Stimulated activated CD8-positive, alpha-beta memory T cell treated with anti-CD3 and anti-CD28 coated beads, Interleukin-2, amount 100 ng/mL, for 1 hour (primary cell): Measurements from ENCODE around the gene EDAR.

Source experiments
- DNase-seq, 2 donors: peaks; one replicate each; pipeline ENCODE4 v3.0.0-alpha.2; 2020; ENCODE audit warnings: low read depth in 2 of 2

The EDAR gene

DNA sequence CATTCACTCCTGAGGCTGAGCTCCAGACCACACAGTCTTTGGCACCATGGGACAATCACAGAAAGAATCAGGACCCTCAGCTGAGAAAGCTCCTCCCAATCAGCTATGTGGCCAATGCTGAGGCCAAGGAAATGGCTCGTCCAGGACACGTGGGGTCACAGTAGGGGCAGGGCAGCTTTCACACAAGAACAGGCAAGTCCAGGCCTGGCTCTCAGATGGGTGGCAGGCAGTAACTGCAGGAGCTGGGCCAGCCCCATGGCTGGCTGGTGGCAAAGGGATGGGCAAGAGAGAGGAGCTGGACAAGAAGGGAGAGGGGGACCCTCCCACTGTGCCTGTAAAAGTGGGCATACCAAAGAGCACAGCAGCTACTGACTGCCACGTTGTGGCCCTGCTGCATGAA lies 12.2 kb upstream of the EDAR start:
- no peak for DNase-seq

DNA sequence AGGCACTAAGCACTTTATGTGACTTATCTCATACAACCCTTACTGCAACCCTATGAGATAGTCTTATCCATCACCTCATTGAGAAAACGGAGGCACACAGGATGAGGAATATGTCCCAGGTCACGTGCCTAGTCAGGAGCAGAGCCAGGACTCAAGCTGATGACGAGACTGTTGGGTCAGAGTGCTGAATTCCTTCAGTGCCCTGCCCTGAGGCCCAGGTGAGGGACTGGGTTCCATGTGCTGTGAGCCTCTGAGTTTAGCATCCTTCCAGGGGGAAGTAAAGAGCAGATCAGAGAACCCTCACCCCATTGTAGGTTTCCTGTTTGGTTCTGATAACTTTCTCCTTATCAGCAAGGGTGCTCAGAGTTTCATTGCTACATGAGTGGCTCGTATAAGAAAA lies 11.7 kb upstream of the EDAR start:
- no peak for DNase-seq

DNA sequence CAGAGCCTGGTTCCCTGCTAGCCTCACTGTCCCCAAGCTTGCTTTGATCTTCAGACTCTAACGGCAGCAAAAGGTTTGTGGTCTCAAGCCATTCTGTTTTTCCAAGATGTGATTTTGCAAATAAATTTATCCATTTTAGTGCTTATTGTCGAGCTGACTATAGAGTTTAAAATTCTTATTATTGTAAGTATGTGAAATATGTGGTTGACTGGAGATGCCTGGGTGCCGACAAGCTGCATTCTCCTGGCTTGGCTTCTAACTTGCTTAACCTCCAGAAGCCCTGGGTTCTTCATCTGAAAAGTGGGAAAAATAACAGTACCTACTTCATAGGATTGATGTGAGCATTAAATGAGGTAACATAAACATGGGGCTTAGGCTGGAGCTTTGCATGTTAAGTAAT lies 9.9 kb upstream of the EDAR start:
- no peak for DNase-seq

DNA sequence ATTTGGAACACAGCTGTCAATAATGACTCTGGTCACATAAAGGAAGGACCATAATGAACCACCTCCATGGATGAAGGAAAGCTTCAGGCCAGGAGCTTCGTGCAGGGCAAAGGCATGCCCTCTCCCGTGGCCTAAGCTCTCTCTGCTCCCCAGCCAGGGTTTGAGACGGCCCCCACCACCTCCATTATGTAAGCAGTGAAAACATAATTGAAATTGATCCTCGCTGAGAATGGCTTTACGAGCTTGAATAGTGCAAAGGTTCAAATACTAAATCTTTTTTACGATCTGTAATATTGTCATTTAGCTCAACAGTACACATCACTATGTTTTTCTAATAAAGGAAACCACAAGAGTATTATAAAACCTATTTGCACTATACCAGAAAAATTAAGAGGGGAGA lies 5.2 kb upstream of the EDAR start:
- DNase-seq = no peak

DNA sequence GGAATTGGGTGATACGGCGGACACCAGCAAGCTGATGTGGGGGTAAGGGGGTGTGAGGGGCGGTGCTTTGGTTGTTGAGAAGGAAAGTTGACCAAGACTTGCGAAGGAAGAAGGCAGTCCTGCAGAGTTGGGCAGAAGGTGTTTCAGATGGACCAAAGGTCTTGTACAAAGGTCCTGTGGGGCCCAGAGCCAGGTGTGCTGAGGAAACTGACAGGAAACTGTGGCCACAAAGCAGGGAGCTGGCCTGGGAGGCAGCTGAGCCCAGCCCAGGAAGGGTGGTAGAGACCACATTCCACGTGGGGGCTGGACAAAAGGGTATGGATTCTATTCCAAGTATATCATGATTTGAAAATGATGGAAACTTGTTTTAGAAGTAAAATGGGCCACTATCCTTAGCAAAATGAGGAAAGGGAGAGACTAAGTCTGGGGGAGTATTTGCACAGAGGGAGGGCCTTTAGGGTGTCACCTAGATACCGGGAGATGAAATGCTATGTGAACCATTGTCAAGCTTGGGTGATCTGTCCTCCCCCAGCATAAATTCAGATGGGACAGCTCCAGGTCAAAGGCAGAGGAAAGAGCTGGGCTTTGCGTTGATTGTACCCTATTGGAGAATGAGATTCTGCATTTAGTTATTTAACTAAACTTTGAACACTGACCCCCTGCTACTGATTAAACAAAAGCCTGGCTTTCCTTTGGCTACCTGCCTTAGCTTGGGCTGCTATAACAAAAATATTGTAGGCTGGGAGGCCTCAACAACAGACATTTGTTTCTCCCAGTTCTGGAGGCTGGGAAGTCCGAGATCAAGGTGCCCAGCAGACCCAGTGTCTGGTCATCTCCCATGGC lies 4.3 kb upstream of the EDAR start:
- no peak for DNase-seq

DNA sequence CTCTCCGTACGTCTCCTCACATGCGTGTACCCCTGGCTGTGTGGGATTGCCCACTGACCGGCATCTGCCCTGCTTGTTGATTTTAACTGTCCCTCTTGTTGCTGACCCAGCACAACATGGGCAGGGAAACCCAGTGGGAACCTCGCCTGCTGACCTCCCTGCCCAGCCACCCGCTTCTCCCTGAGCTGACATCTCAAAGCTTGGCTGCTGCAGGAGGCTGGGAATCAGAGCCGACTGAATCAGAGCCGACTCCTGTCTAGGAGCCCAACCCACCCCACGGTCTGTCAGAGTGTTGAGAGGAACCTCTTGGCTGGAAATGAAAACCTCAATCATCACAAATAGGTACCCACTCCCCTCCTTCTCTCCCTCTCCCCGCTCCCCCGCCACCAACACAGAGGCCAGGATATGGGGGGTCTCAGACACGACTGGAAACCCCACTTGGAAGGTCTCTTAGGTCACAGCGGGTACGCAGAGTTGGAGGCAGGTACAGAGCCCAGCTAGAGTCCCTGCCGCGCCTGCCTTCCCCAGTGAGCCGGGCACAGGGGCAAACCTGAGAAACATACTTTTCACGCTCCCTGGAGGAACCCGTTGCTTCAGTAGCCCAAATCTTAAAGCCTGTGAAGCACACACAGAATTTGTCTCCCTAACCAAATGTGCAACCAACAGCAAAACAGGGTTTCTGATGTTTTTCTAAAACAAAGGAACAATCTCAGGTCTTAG lies 784 bp downstream of the EDAR start:
- no peak for DNase-seq

DNA sequence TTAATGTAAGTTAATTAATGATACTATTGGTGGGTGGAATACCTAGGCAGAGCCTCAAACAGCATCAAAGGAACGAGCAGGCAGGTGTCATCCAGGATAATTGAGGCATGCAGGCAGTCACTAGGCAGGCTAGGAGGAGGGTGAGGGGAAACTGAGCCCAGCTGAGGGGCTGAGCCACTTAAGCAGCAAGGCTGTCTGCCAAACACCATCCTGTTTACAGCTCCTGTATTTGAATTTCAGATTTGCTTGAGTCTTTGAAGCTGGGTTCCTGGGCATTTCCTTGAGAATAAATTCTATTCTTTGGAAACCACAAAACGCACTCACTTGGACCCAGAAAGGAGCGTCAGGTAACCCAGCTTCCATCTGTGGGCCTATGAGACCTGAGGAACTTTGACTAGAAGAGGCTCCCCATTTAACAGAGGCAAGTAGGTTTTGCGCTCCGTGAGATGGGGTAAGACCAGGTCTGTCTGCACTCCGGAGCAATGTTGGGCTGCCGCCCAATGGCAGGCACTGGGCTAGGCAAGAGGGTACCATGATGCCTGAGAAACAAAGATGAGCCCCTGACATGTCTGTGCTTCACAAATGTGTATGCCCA lies 2.0 kb downstream of the EDAR start:
- DNase-seq = no peak

DNA sequence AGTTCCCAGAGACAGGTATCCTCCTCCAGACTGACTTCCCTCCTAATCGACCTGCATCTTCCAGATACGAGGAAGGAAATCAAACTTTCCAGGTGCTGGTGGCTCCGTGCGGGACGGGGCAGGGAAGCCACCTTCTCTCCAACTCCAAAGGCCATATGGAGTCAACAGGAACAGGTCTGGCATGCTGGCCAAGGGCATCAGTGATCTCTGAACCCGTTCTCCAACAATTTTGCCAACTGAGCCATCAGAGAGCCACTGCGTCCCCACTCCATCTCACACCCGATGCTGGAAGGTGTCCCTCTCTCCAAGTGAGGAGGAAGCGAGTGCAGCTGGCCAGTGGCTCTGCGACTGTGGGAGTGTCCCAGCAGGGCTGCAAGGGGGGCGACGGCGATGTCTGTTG lies 5.4 kb downstream of the EDAR start:
- no peak for DNase-seq

DNA sequence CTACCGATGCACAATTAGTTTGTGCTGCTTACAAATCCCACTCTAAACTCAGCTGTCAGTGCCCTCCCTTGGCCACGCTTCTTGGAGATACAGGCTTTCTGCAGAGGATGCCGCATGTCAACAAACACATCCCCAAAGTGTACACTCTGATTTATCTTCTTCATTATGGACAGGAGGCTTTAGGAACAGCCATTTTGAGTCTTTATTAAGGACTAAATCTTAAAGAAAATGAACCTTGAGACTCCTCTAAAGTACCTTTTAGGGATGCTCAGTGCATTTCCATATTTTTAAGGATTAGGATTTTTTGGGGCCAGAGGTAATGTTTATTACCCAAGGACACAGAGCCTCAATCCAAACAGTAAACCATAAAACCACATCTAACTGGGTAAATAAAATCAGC lies 6.0 kb downstream of the EDAR start:
- no peak for DNase-seq

DNA sequence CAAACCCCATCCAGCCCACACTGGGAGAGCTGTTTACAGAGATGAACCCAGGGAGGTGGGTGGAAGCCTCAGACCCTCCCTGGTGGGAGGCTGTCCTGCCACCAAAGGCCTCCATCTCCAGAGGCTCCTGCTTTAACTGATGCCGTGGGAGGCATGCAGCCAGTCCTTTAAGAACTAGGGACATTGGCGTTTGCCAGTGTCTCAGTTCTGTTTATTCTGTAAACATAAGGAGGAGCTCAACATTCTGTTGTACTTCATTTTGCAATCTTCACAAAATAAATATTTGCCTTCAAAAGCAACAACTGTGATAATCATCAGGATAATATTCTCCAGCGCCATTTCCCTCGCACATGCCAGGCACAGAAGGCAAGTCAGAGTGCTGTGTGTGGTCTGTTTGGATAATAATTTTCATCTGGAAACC lies 6.8 kb downstream of the EDAR start:
- no peak for DNase-seq

DNA sequence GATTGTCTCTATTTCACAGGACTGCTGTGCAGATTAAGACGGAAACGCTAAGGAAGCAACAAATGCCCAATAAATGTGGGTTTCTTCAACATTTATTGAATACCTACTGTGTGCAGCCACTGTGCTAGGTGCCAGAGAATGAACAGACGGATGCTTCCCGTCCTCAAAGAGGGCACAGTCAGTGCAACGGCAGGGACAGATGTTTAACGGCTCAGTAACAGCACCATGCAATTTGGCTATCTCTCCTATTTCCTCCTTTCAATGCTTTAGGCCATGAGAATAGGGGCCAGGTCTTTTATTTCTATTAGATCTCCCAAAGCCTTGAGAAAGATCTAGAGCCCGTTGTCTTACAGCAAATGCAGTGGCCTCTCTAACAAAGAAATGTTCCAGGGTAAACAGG lies 7.2 kb downstream of the EDAR start:
- no peak for DNase-seq

DNA sequence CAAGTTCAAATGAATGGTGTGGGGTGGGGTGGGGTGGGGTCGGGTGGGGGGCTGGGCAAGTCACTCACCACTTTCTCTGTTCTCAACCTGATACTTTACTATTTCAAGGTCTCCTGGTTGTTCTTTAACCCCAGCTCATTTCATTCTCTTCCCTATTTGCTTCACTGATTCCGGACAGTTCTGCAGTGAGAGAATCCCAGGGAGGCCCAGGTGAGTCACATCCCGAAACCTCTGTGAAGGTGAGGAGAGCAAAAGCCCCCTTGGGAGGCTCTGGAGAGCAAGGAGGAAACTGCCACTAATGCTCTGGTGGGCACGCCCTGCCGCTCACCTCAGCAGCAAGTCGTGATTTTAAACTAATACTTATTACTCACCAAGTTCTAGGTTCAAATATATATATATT lies 8.9 kb downstream of the EDAR start:
- no peak for DNase-seq

DNA sequence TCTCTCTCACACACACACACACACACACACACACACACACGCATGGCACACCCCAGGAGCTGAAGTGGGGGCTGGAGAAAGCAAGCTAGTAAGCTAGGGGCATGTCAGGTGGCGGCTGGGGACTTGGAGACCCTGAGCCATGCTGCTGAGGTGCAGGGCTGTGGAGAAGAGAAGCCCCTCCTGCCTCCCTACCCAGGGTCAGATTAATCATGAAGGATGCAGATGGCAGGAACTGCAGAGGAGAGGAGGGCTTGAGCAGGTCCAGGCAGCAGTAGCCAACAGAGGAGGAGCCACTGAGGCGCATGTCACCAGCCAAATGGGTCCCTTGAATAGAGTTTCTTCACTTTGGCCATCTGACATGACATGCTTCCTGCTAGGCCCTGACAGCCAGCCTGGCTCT lies 9.6 kb downstream of the EDAR start:
- DNase-seq = no peak

DNA sequence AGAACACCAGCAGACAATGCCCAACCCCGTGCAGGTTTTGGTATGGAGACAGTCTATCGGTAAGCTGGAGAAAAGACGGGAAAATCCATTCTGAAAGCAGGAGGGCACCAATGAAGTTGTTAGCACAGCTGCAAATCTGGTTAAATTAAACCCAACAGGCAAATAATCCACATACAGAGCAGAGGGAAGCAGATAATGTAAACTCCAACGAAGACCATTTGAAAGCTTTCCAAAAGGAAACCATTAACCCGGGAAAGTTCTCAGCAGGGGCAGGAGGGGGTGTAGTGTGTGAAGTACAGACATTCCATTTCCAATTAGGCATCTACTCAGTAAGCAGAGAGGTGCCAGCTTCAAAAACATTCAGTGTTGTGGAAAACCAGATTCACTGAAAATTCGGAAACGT lies 10.3 kb downstream of the EDAR start:
- no peak for DNase-seq

DNA sequence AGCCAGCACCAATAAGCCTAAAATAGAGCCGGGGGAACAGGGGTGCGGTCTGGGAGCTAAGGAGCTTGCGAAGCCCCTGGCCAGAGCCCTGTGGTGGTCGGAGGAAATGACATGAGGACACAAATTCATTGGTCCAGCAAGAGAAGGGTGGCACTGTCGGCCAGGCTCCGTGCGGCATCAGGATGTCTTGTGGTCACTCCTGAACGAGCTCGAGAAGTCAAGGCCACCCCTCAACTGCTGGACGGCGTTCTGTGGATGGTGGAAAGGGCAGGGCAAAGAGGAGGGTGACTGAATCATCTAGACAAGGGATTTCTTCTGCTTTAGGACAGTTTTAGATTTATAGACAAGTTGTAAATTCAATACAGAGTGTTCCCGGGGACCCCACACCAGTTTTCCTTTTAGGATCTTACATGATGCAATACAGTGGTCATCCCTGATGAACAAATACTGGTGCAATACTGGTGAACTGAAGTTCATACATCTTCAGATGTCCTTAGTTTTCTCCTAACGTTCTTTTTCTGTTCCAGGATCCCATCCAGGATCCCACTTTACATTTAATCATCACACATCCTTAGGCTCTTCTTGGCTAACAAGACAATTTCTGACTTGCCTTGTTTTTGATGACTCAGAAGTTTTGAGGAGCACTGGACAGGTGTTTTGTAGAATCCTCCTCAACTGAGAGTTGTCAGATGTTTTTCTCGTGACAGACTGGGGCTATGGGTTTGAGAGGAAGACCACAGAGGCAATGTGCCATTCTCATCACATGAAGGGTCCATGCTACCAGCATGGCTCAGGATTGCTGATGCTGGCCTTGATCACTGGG lies 13.2 kb downstream of the EDAR start:
- no peak for DNase-seq

DNA sequence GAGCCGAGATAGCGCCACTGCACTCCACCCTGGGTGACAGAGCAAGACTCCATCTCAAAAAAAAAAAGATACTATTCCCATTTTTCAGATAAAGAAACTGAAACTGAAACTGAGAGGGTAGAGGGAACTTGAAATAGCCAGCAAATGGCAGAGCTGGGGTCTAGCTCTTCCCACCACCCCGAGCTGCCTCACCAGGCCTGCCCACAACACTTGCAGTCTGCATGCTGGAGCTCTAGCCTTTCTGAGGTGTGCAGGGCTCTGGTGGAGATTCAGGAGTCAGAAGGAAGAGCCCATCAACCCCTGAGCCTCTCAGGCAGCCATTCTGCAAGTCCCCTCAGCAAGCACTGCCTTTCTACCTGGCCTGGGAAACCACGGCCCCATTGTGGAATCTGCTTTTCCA lies 14.3 kb downstream of the EDAR start:
- DNase-seq = no peak

DNA sequence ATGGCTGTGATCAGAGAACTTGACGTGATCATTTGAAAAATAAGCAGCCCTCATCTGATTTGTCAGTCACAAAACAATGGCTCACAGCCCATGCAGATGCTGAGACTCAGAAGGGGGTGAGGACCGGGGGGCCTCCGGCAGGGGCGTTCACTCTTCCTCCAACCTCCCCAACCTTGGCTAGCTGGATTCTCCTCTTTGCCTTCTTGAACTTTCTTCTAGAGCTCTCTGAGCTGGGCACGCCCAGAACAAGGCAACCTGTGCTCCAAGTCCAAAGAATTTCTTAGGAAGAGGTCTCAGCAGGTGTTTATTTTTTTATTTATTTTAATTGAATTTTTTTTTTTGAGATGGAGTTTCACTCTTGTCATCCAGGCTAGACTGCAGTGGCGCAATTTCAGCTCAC lies 16.4 kb downstream of the EDAR start:
- DNase-seq = no peak

DNA sequence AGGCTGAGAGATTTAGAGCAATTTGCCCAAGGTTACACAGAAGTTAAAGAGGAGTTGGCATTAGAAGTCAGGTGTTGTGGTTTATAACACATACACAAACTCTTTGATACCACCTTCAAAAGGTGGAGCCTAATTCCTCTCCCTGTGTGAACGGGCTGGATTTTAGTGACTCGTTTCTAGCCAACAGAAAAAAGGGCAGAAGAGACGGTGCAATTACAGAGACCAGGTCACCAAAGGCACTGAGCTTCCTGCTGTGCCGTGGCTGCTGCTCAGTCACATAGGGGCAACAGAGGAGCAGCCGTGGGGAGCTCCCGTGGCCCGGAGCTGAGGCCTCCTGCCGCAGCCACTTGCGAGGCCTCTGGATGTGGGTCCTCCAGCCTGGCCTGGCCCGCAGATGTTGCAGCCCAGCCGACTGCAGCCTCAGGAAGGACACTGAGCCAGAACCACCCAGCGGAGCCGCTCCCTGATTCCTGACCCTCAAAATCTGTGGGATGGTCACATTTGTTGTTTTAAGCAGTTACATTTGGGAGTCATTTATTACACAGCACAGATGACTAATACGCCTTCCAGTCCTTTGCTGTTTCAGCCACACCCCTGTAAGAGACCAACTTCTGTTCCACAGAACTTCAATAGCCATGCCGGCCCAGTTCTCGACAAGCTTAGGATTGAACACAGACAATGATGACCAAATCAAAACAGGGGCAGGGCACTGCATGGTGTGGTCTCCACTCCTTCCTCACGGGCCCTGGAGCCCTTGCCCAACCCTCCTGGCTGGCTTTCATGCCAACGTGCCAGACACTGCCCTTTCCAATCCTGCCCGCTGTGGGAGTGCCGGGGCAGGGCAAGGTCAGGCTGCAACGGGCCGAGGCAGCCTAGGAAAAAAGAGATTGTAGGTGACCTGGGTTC lies 17.1 kb downstream of the EDAR start:
- no peak for DNase-seq

DNA sequence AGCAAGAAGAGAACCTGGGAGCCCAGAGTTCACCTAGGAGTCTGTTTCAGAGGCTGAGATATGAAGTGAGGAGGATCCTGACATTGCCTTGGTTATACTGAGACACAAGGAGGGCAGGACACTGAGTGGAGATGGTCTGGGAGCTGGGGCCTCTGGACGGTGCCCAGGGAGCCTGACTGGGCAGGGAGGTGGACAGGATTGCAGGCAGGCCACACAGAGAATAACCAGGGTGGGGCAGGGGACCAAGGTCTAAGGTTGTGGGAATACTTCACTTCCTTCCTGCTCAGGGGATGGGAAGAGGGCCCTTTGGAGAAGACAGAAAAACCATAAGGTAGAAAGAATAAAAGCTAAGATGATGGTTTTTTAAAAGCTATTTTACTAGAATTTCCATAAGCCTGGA lies 18.7 kb downstream of the EDAR start:
- no peak for DNase-seq

DNA sequence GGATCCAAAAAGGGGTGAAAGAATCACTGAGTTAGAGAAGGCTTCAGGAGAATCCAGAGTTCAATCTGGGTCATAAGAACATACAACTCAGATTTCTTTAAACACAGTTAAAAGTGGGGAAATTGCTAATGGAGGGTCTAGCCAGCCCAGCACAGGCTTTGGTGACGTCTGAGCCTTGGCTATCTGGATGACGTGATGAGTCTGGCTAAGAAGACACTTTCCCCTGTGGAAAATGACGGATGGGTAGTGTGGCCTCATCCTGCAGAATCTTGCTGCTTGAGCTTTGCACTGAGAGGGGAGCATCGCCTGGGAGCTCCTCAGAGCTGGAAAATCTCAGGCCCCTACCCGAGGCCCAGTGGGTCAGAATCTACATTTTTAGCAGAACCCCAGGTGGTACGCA lies 19.2 kb downstream of the EDAR start:
- DNase-seq = no peak

DNA sequence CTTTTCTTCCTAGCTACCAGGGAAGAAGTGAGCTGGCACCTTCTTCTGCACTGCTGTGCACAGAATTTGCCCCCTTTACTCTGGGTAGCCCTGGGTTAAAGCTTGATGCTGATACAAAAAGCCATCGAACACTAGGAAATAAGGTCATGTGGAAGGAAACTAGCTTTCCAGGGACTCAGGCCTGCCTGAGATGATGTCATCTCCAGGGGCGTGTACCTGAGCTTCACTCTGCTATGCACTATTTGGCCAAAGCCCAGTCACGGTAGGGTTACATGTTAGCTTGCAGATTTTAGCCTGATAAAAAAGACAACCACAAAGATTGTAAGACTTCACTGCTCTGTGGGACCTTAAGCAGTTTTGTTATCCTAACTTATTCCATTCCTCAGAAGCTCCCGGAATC lies 20.4 kb downstream of the EDAR start:
- no peak for DNase-seq
